Nephron progenitor cell (in vitro differentiated cells): ENCODE data around the gene ZFP57.
A peak's percentile ranks its signal among the peaks of the same experiment; 100 is the strongest.

Source experiments
- DNase-seq: peaks from one replicate; pipeline ENCODE4 v3.0.0; 2021
- H3K27ac Mint-ChIP-seq: 2 replicates; pipeline ENCODE4 v1.8.0; 2021; ENCODE audit warnings: mild to moderate bottlenecking, moderate library complexity, mixed read lengths
- H3K27me3 Mint-ChIP-seq: 2 replicates; pipeline ENCODE4 v1.8.0; 2021; ENCODE audit warnings: mild to moderate bottlenecking, low read depth, mixed read lengths; ENCODE audit not compliant: poor library complexity
- H3K36me3 Mint-ChIP-seq: 2 replicates; pipeline ENCODE4 v1.8.0; 2021; ENCODE audit warnings: low read depth, mixed read lengths
- H3K4me1 Mint-ChIP-seq: 2 replicates; pipeline ENCODE4 v1.8.0; 2021; ENCODE audit warnings: mixed read lengths
- H3K4me3 Mint-ChIP-seq: 2 replicates; pipeline ENCODE4 v1.8.0; 2021; ENCODE audit warnings: mild to moderate bottlenecking, moderate library complexity, mixed read lengths
- H3K9me3 Mint-ChIP-seq: 2 replicates; pipeline ENCODE4 v1.8.0; 2021; ENCODE audit warnings: mild to moderate bottlenecking, moderate library complexity, mixed read lengths
- CTCF ChIP-seq: fragments of 200-600 bp; sonication (generic); IDR thresholded peaks from 2 replicates; pipeline ENCODE4 v1.5.0; 2021; ENCODE audit warnings: antibody characterized with exemption

The ZFP57 gene

GRCh38 chr6:29727637-29728036 is 46.7 kb upstream of the ZFP57 start:
- peaks cover 93% of the 10 kb centered on the region for H3K27me3 Mint-ChIP-seq
- no peaks in the 10 kb centered on the region for H3K4me1 Mint-ChIP-seq
- DNase-seq = no peak
- no peak for TF ChIP-seq CTCF
- H3K27ac Mint-ChIP-seq = no peak overlapping the region
- H3K4me3 Mint-ChIP-seq = no peak overlapping the region
- H3K9me3 Mint-ChIP-seq = no peaks in the 10 kb centered on the region
- no peaks in the 10 kb centered on the region for H3K36me3 Mint-ChIP-seq

- no peak for TF ChIP-seq CTCF
- Mint-ChIP-seq H3K4me3 (no peak overlapping the region), H3K27me3 (peaks cover 95% of the 10 kb centered on the region), H3K27ac (no peak overlapping the region), H3K4me1 (no peaks in the 10 kb centered on the region), H3K36me3 (no peaks in the 10 kb centered on the region), H3K9me3 (peaks cover 5% of the 10 kb centered on the region)
- DNase-seq = no peak
Observed at GRCh38 chr6:29726571-29727194, 45.7 kb upstream of the ZFP57 start.

GRCh38 chr6:29726001-29726400 is 45.0 kb upstream of the ZFP57 start:
- no peaks in the 10 kb centered on the region for H3K36me3 Mint-ChIP-seq
- DNase-seq = no peak
- H3K4me3 Mint-ChIP-seq = no peak overlapping the region
- no peaks in the 10 kb centered on the region for H3K4me1 Mint-ChIP-seq
- no peak overlapping the region for H3K27ac Mint-ChIP-seq
- TF ChIP-seq CTCF = no peak
- peaks cover 8% of the 10 kb centered on the region for H3K9me3 Mint-ChIP-seq
- peaks cover 96% of the 10 kb centered on the region for H3K27me3 Mint-ChIP-seq

- H3K36me3 Mint-ChIP-seq = no peaks in the 10 kb centered on the region
- H3K4me3 Mint-ChIP-seq = no peak overlapping the region
- TF ChIP-seq CTCF = no peak
- peaks cover 12% of the 10 kb centered on the region for H3K9me3 Mint-ChIP-seq
- H3K27me3 Mint-ChIP-seq = peaks cover 96% of the 10 kb centered on the region
- DNase-seq = no peak
- H3K4me1 Mint-ChIP-seq = no peaks in the 10 kb centered on the region
- H3K27ac Mint-ChIP-seq = no peak overlapping the region
Observed at GRCh38 chr6:29724937-29725869, 44.3 kb upstream of the ZFP57 start.

- H3K27me3 Mint-ChIP-seq = peaks cover 87% of the 10 kb centered on the region
Observed at GRCh38 chr6:29723666-29724588, 43.0 kb upstream of the ZFP57 start.

More at GRCh38 chr6:29723666-29724588, 43.0 kb upstream of the ZFP57 start:
- H3K4me3 Mint-ChIP-seq = peak overlapping the region; percentile 73
- peaks cover 13% of the 10 kb centered on the region for H3K9me3 Mint-ChIP-seq
- no peaks in the 10 kb centered on the region for H3K36me3 Mint-ChIP-seq
- no peak for TF ChIP-seq CTCF
- H3K27ac Mint-ChIP-seq = no peak overlapping the region
- H3K4me1 Mint-ChIP-seq = no peaks in the 10 kb centered on the region
- DNase-seq = peak; percentile 53
